CD4-positive, alpha-beta T cell (primary cell): ENCODE results near the gene RAI1. TPM values are rescaled to one million over a fixed set of nuclear protein-coding genes. Genes with fewer than 3 reads are reported as not detected.

Experiments
- ATAC-seq: fragments of 200-7000 bp; cut with Tn5 transposase; one replicate; pipeline ENCODE4 v1.10.0; 2022; ENCODE audit warnings: mild to moderate bottlenecking; ENCODE audit not compliant: poor library complexity
- CTCF ChIA-PET: fragments of 350-600 bp; sonication (Branson Sonifier 250); formaldehyde crosslinking; loops from one replicate; lab custom pipeline; 2021; ENCODE audit warnings: antibody characterized with exemption, inconsistent platforms; lab: Charles Lee
- POLR2A ChIA-PET: fragments of 350-600 bp; sonication (Branson Sonifier 250); formaldehyde crosslinking; loops from one replicate; lab custom pipeline; 2021; ENCODE audit warnings: antibody characterized with exemption, inconsistent platforms; lab: Charles Lee
- DNase-seq, 14 experiments: peaks; one replicate each; pipeline ENCODE4 v3.0.0-alpha.2; 2013 to 2020; ENCODE audit warnings: mixed read lengths in 2 of 14
- H3K27ac ChIP-seq, 2 donors: one replicate each; pipeline versions ENCODE4 v1.5.1 to v1.7.0; 2013; ENCODE audit warnings: low read length in 2 of 2, low read depth in 1 of 2, mild to moderate bottlenecking in 1 of 2
- H3K27me3 ChIP-seq, 2 experiments: 1 replicate in 1 of 2; 2 replicates in 1 of 2; pipeline versions ENCODE4 v1.6.1 to v1.7.0; 2013; ENCODE audit warnings: low read length in 2 of 2, control low read depth in 1 of 2, mild to moderate bottlenecking in 1 of 2, moderate library complexity in 1 of 2; ENCODE audit not compliant: insufficient read depth in 2 of 2, control insufficient read depth in 1 of 2
- H3K36me3 ChIP-seq: one replicate; pipeline ENCODE4 v1.6.1; 2013; ENCODE audit warnings: low read length, control low read depth; ENCODE audit not compliant: insufficient read depth
- H3K4me1 ChIP-seq: one replicate; pipeline ENCODE4 v1.6.1; 2013; ENCODE audit warnings: low read length, control low read depth; ENCODE audit not compliant: insufficient read depth
- H3K4me3 ChIP-seq: one replicate; pipeline ENCODE4 v1.5.1; 2013; ENCODE audit warnings: mild to moderate bottlenecking, low read length, moderate library complexity
- H3K9me3 ChIP-seq, 2 experiments: 1 replicate in 1 of 2; 2 replicates in 1 of 2; pipeline versions ENCODE4 v1.6.1 to v1.7.0; 2013; ENCODE audit warnings: low read length in 2 of 2, mild to moderate bottlenecking in 2 of 2, control low read depth in 1 of 2, moderate library complexity in 1 of 2; ENCODE audit not compliant: control insufficient read depth in 1 of 2, insufficient read depth in 1 of 2
- H3K27ac Mint-ChIP-seq: one replicate; pipeline ENCODE4 v1.8.0; 2020; ENCODE audit warnings: mixed read lengths
- H3K27me3 Mint-ChIP-seq: one replicate; pipeline ENCODE4 v1.8.0; 2021; ENCODE audit warnings: mixed read lengths
- H3K36me3 Mint-ChIP-seq: one replicate; pipeline ENCODE4 v1.8.0; 2021; ENCODE audit warnings: low read depth, mixed read lengths
- H3K4me1 Mint-ChIP-seq: one replicate; pipeline ENCODE4 v1.8.0; 2021; ENCODE audit warnings: low read depth, mixed read lengths
- H3K4me3 Mint-ChIP-seq: one replicate; pipeline ENCODE4 v1.8.0; 2020; ENCODE audit warnings: mild to moderate bottlenecking, mixed read lengths
- H3K9me3 Mint-ChIP-seq: one replicate; pipeline ENCODE4 v1.8.0; 2020; ENCODE audit warnings: mixed read lengths
- CTCF ChIP-seq: fragments of 200-600 bp; IDR thresholded peaks from one replicate; pipeline ENCODE4 v1.8.0; 2022; ENCODE audit warnings: antibody characterized with exemption, mild to moderate bottlenecking
- intact Hi-C, 2 experiments: fragments of 100-400 bp; cut with DNase I in 1 of 2; cut with micrococcal nuclease in 1 of 2; formaldehyde crosslinking; loops; one replicate each; pipeline versions ENCODE4 v1.15.1 to v1.9.0; 2023 to 2025; cut with DNase I, micrococcal nuclease
- total RNA-seq, 174 experiments: library from RNA in 2 of 174; stranded (reverse) in 2 of 174; gene quantifications; one replicate each; pipeline ENCODE4 v1.2.3 and lab custom pipeline; 2021 to 2026

The RAI1 gene
- total RNA-seq, 2 experiments from 2014 or later = 19.3 to 25.2 TPM

DNA sequence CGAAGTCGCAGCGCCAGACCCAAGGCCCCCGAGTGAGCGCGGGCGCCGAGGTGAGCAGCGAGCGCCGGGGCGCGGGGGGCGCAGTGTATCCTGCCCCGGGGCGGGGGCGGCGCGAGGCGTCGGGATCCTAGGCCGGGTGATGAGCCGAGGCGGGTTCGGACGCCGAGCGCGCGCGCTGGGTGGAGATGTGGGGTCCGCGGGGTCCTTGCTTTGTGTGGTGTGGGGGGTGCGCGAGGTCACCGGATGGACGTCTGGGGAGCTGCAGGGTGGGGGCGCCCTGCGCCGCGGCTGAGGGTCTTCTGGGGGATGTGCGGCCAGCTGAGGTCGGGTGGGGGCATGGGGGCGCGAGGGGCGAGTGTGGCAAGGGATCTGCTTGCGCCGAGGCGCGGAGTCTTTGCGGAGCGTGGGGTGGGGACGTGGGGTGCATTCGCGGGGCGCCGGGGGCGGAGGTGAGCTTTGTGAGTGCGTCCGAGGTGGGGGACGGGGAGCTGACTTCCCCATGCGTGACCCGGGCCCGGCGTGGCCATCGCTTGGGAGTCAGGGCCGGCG, 560 bp downstream of the RAI1 start:
- Mint-ChIP-seq H3K27me3 (no peaks in the 10 kb centered on the region), H3K27ac (peak overlapping the region; percentile 36), H3K4me1 (peaks cover 39% of the 10 kb centered on the region), H3K9me3 (no peaks in the 10 kb centered on the region), H3K36me3 (peaks cover 5% of the 10 kb centered on the region), H3K4me3 (peak overlapping the region; percentile 89)
- Histone ChIP-seq H3K9me3 (no peaks in the 10 kb centered on the region), H3K36me3 (no peaks in the 10 kb centered on the region), H3K27ac (peak overlapping the region in 1 of 2 donors; percentile 81), H3K4me3 (peak overlapping the region; percentile 75), H3K27me3 (no peaks in the 10 kb centered on the region), H3K4me1 (peaks cover 31% of the 10 kb centered on the region)
- intact Hi-C loops = loop anchor here (1.0 to 5.0 kb wide), 8 partner anchors 44 to 351 kb away; no protein-coding TSS in a partner anchor
- no peak for TF ChIP-seq CTCF
- ChIA-PET POLR2A (interaction anchor here (0.7 to 3.1 kb wide), 10 partner anchors 9 to 351 kb away, joined by 3 to 20 read pairs (median 5); no protein-coding TSS in a partner anchor), CTCF (interaction anchor here (1.2 kb wide), 1 partner anchor 178 kb away, joined by 4 read pairs; no protein-coding TSS in a partner anchor)
- peak; percentile 33 for ATAC-seq
- peak in 10 of 14 experiments; percentile 7 to 75 (median 26) for DNase-seq

GRCh38 chr17:17682293-17682736, 1.1 kb downstream of the RAI1 start:
- Histone ChIP-seq H3K36me3 (no peaks in the 10 kb centered on the region), H3K27ac (peak overlapping the region; percentile 48 to 81), H3K4me1 (peaks cover 27% of the 10 kb centered on the region), H3K27me3 (no peaks in the 10 kb centered on the region), H3K4me3 (peak overlapping the region; percentile 75), H3K9me3 (no peaks in the 10 kb centered on the region)
- Mint-ChIP-seq H3K4me3 (peak overlapping the region; percentile 89), H3K4me1 (peaks cover 36% of the 10 kb centered on the region), H3K9me3 (no peaks in the 10 kb centered on the region), H3K36me3 (peaks cover 5% of the 10 kb centered on the region), H3K27ac (peak overlapping the region; percentile 88), H3K27me3 (no peaks in the 10 kb centered on the region)
- ChIA-PET POLR2A (interaction anchor here (0.7 to 3.1 kb wide), 9 partner anchors 10 to 351 kb away, joined by 4 to 20 read pairs (median 5); no protein-coding TSS in a partner anchor), CTCF (interaction anchor here (1.2 kb wide), 1 partner anchor 177 kb away, joined by 4 read pairs; no protein-coding TSS in a partner anchor)
- peak in 12 of 14 experiments; percentile 13 to 81 (median 40) for DNase-seq
- peak; percentile 10 for ATAC-seq
- intact Hi-C loops = loop anchor here (1.0 to 5.0 kb wide), 4 partner anchors 44 to 110 kb away; no protein-coding TSS in a partner anchor
- TF ChIP-seq CTCF = no peak

GRCh38 chr17:17682737-17683680, 1.8 kb downstream of the RAI1 start:
- H3K9me3 Mint-ChIP-seq = no peaks in the 10 kb centered on the region
- H3K4me3 Mint-ChIP-seq = peak overlapping the region; percentile 94
- Histone ChIP-seq H3K4me3 (peak overlapping the region; percentile 75), H3K9me3 (no peaks in the 10 kb centered on the region), H3K27ac (peak overlapping the region; percentile 48 to 81), H3K36me3 (no peaks in the 10 kb centered on the region), H3K27me3 (no peaks in the 10 kb centered on the region), H3K4me1 (peaks cover 27% of the 10 kb centered on the region)
- TF ChIP-seq CTCF = no peak
- DNase-seq (peak; percentile 15 to 92 (median 58)), ATAC-seq (peak; percentile 63)
- intact Hi-C loops = loop anchor here (1.0 to 5.0 kb wide), 4 partner anchors 43 to 109 kb away; no protein-coding TSS in a partner anchor
- peaks cover 5% of the 10 kb centered on the region for H3K36me3 Mint-ChIP-seq
- peak overlapping the region; percentile 88 for H3K27ac Mint-ChIP-seq
- H3K4me1 Mint-ChIP-seq = peaks cover 36% of the 10 kb centered on the region
- no peaks in the 10 kb centered on the region for H3K27me3 Mint-ChIP-seq
- ChIA-PET POLR2A (interaction anchor here (0.6 to 3.1 kb wide), 8 partner anchors 10 to 350 kb away, joined by 3 to 20 read pairs (median 5); no protein-coding TSS in a partner anchor), CTCF (interaction anchor here (1.2 kb wide), 1 partner anchor 177 kb away, joined by 4 read pairs; no protein-coding TSS in a partner anchor)
